ENCODE measurements around the gene CATSPERE.
"Not testable (repeated sequence)": the region's sequence is repeated elsewhere in the genome, so short reads cannot be mapped to it uniquely, and the experiment has no call there.

DNA sequence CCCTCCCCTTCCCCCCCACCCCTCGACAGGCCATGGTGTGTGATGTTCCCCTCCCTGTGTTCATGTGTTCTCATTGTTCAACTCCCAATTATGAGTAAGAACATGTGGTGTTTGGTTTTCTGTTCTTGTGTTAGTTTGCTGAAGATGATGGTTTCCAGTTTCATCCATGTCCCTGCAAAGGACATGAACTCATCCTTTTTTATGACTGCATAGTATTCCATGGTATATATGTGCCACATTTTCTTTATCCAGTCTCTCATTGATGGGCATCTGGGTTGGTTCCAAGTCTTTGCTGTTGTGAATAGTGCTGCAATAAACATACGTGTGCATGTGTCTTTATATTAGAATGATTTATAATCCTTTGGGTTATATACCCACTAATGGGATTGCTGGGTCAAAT lies 38.4 kb downstream of the CATSPERE start:
- TF ChIP-seq, protein P1, sequence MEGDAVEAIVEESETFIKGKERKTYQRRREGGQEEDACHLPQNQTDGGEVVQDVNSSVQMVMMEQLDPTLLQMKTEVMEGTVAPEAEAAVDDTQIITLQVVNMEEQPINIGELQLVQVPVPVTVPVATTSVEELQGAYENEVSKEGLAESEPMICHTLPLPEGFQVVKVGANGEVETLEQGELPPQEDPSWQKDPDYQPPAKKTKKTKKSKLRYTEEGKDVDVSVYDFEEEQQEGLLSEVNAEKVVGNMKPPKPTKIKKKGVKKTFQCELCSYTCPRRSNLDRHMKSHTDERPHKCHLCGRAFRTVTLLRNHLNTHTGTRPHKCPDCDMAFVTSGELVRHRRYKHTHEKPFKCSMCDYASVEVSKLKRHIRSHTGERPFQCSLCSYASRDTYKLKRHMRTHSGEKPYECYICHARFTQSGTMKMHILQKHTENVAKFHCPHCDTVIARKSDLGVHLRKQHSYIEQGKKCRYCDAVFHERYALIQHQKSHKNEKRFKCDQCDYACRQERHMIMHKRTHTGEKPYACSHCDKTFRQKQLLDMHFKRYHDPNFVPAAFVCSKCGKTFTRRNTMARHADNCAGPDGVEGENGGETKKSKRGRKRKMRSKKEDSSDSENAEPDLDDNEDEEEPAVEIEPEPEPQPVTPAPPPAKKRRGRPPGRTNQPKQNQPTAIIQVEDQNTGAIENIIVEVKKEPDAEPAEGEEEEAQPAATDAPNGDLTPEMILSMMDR (IDR thresholded peaks at IDR 0.05), result not testable (repeated sequence)
- TF ChIP-seq POLR2A (IDR thresholded peaks at IDR 0.05), result not testable (repeated sequence)

Measured in adrenal gland (tissue), 5 donors.